ENCODE measurements around the gene RAD51B. TPM values are rescaled to one million over a fixed set of nuclear protein-coding genes. Genes with fewer than 3 reads are reported as not detected.

RAD51B gene
- total RNA-seq, 1 experiment from 2014 or later = 16.7 TPM

DNA sequence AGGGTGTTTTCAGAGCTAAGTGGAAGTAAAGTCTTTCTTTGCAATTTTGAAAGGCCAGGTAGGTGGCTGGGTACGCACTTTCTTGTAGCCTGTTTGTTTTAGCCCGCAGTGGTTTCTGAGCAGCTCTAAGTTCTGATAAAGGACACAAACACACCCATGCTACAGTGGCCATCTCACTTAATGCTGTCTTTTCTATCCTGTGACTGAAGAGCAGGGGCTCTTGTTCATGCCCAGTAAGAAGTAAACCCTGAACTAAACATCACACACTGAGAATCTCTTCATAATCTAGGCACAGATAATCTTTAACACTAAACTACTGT, 427.2 kb downstream of the RAD51B start:
- Histone ChIP-seq H3K4me1 (ENCODE audit: insufficient read depth, low read length) (peaks cover 9% of the 10 kb centered on the region; the same call in 1 of the 2 replicates), H2BK15ac (ENCODE audit: low read depth, low read length) (no peak overlapping the region), H3K27me3 (ENCODE audit: insufficient read depth, low read length) (no peaks in the 10 kb centered on the region), H3T11ph (ENCODE audit: low read length) (no peak overlapping the region), H2BK20ac (ENCODE audit: low read depth, low read length, poor library complexity, severe bottlenecking) (no peak overlapping the region), H3K18ac (ENCODE audit: insufficient read length, low read depth, low read length) (no peak overlapping the region), H3K79me2 (ENCODE audit: insufficient read depth, low read length) (no peaks in the 10 kb centered on the region), H2AK5ac (ENCODE audit: insufficient read length, low read length) (no peak overlapping the region), H2AFZ (ENCODE audit: low read length) (no peak overlapping the region), H4K5ac (ENCODE audit: insufficient read length, low read depth, low read length) (no peak overlapping the region), H3K9me3 (ENCODE audit: control insufficient read depth, low read depth, low read length) (no peaks in the 10 kb centered on the region), H3K4me2 (ENCODE audit: insufficient read depth, insufficient read length, low read length) (no peak overlapping the region), H3K27ac (ENCODE audit: insufficient read length, low read depth, low read length) (no peak overlapping the region), H4K20me1 (ENCODE audit: control insufficient read depth, insufficient read depth, insufficient read length) (no peaks in the 10 kb centered on the region), H4K8ac (replicated peaks; ENCODE audit: insufficient read length, low read depth, low read length) (no peak overlapping the region), H3K79me1 (ENCODE audit: insufficient read depth, low read depth, low read length, poor library complexity, severe bottlenecking) (no peaks in the 10 kb centered on the region), H3K23me2 (ENCODE audit: insufficient read length, low read depth, low read length, poor library complexity, severe bottlenecking) (no peaks in the 10 kb centered on the region), H3K56ac (ENCODE audit: insufficient read length, low read depth, low read length) (no peak overlapping the region), H3K4ac (ENCODE audit: low read depth, low read length) (no peak overlapping the region), H4K91ac (ENCODE audit: insufficient read length, low read depth, low read length) (no peak overlapping the region), H2BK12ac (ENCODE audit: insufficient read length, low read depth, low read length) (no peak overlapping the region), H3K9ac (ENCODE audit: extremely low read depth, insufficient read length, low read length) (no peak overlapping the region), H2BK120ac (ENCODE audit: low read depth, low read length, poor library complexity, severe bottlenecking) (no peak overlapping the region), H3K23ac (ENCODE audit: insufficient read length, low read depth, low read length) (no peak overlapping the region), H2BK5ac (ENCODE audit: insufficient read length, low read length) (no peak overlapping the region), H3K14ac (ENCODE audit: insufficient read depth, low read length) (no peak overlapping the region)
- Mint-ChIP-seq H3K27me3 (ENCODE audit: low read depth) (no peaks in the 10 kb centered on the region), H3K4me3 (no peak overlapping the region), H3K27ac (no peak overlapping the region), H3K9me3 (no peaks in the 10 kb centered on the region), H3K36me3 (ENCODE audit: insufficient read depth in 1 of 3, low read depth in 3 of 3) (no peaks in the 10 kb centered on the region), H3K4me1 (peaks cover 70 to 74% of the 10 kb centered on the region in 2 experiments)
- no peak for TF ChIP-seq CTCF (conservative IDR thresholded peaks at IDR 0.05)
- DNase-seq = no peak
- no CpG with 5 or more reads among the region's 2 CpGs for WGBS (ENCODE audit: extremely low coverage, insufficient read length, low lambda C conversion rate)
